HL-60 (cell line): ENCODE measurements around the gene KRT85.

Experiments used
- CTCF ChIP-seq: IDR thresholded peaks from one replicate; pipeline ENCODE4 v1.5.1; 2011; ENCODE audit warnings: low read length, control low read depth, inconsistent platforms; ENCODE audit not compliant: insufficient read depth
- GABPA ChIP-seq: IDR thresholded peaks from 2 replicates; pipeline ENCODE4 v1.6.1; 2012; ENCODE audit warnings: low read depth
- POLR2AphosphoS5 ChIP-seq: IDR thresholded peaks from 2 replicates; pipeline ENCODE4 v1.6.1; 2012; ENCODE audit warnings: low read depth
- SPI1 ChIP-seq: IDR thresholded peaks from 2 replicates; pipeline ENCODE4 v1.6.1; 2012; ENCODE audit warnings: low read depth, mild to moderate bottlenecking, borderline replicate concordance
- TF ChIP-seq, protein P1 (sequence below): IDR thresholded peaks from 2 replicates; pipeline ENCODE4 v1.6.1; 2012; ENCODE audit warnings: low read depth; ENCODE audit not compliant: insufficient replicate concordance

DNA sequence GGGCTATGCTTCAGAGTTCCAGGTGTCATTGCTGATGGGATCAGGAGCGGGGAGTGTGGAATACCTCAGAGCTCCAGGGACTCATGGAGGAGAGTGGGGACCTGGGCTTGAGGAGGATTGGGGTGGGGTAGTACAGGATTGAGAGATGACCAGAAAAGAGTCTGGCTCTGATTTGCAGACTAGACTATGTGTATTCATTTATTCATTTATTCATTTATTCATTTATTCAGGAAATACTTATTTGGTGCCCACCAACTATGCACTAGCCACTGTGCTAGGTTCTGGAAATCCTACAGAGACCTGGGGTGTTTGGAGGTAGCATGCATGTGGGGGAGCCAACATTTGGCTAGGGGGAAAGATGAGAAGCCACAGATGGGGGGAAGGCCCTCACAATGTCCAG is 45.2 kb downstream of the KRT85 start:
- TF ChIP-seq, protein P1, sequence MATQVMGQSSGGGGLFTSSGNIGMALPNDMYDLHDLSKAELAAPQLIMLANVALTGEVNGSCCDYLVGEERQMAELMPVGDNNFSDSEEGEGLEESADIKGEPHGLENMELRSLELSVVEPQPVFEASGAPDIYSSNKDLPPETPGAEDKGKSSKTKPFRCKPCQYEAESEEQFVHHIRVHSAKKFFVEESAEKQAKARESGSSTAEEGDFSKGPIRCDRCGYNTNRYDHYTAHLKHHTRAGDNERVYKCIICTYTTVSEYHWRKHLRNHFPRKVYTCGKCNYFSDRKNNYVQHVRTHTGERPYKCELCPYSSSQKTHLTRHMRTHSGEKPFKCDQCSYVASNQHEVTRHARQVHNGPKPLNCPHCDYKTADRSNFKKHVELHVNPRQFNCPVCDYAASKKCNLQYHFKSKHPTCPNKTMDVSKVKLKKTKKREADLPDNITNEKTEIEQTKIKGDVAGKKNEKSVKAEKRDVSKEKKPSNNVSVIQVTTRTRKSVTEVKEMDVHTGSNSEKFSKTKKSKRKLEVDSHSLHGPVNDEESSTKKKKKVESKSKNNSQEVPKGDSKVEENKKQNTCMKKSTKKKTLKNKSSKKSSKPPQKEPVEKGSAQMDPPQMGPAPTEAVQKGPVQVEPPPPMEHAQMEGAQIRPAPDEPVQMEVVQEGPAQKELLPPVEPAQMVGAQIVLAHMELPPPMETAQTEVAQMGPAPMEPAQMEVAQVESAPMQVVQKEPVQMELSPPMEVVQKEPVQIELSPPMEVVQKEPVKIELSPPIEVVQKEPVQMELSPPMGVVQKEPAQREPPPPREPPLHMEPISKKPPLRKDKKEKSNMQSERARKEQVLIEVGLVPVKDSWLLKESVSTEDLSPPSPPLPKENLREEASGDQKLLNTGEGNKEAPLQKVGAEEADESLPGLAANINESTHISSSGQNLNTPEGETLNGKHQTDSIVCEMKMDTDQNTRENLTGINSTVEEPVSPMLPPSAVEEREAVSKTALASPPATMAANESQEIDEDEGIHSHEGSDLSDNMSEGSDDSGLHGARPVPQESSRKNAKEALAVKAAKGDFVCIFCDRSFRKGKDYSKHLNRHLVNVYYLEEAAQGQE, result no peak
- TF ChIP-seq CTCF (no peak), POLR2AphosphoS5 (no peak), SPI1 (no peak), GABPA (no peak)
